ENCODE data around the gene STEAP3. TPM values are rescaled to one million over a fixed set of nuclear protein-coding genes. Genes with fewer than 3 reads are reported as not detected.

Gene STEAP3
- total RNA-seq, 2 donors from 2014 or later, result 0.10 to 0.13 TPM

DNA sequence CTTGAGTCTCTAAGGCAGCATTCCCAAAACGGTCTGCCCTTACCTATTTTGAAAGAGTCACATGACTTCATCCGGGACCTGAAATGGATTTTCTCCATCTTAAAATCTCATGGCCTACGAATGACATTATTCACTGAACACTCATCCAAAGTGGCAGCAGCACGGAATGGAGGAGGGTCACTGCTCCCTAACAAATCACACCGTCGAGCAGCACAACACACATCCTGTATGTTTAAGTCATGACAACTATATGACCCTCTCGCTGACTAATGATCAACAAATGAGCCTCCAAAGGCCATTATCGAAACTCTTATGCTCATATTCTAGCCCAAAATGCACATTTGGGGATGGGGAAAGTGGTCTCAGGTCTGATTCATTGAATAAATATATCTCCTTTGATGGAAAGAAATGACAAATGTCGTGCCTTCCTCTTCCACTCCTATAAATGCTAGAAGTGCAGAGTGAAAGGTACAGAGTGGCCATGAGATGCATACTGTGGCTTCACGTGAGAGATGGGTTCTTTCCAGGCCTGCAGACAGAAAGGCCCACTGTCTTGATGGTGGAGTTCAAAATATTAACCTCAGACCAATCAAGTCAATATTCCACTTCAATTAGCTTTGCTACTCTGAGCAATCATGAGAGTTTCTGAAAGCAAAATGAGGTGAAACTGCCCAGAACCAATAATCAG, 72.2 kb downstream of the STEAP3 start:
- H3K4me3 Mint-ChIP-seq, result no peak overlapping the region
- no peak overlapping the region for H3K27ac Mint-ChIP-seq
- peaks cover under 1% of the 10 kb centered on the region for H3K36me3 Mint-ChIP-seq (ENCODE audit: low read depth)
- H3K4me1 Mint-ChIP-seq, result no peaks in the 10 kb centered on the region
- ATAC-seq, result no peak
- no peaks in the 10 kb centered on the region for H3K27me3 Mint-ChIP-seq
- DNase-seq, result no peak
- no peaks in the 10 kb centered on the region for H3K9me3 ChIP-seq (ENCODE audit: control insufficient read depth, low read length, poor library complexity, severe bottlenecking)

DNA sequence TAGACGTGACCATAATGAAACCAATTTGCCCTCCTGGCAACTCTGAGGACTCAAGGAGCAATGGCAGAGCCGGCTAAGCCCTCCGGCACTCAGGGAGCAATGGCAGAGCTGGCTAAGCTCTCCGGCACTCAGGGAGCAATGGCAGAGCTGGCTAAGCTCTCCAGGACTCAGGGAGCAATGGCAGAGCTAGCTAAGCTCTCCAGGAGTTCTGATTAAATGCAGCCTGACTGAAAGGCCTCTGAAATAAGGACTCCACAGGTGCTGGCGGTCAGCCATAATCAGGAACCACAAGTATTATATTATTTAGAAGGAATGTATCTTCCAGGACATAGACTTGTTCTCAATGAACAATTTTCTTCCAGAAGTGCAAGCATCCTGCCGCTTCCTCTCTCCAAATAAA, 77.8 kb downstream of the STEAP3 start:
- ATAC-seq (no peak), DNase-seq (no peak)
- Mint-ChIP-seq H3K4me3 (no peak overlapping the region), H3K36me3 (ENCODE audit: low read depth) (peaks cover 6% of the 10 kb centered on the region), H3K27ac (no peak overlapping the region), H3K27me3 (no peaks in the 10 kb centered on the region), H3K4me1 (no peaks in the 10 kb centered on the region)
- no peaks in the 10 kb centered on the region for H3K9me3 ChIP-seq (ENCODE audit: control insufficient read depth, low read length, poor library complexity, severe bottlenecking)

DNA sequence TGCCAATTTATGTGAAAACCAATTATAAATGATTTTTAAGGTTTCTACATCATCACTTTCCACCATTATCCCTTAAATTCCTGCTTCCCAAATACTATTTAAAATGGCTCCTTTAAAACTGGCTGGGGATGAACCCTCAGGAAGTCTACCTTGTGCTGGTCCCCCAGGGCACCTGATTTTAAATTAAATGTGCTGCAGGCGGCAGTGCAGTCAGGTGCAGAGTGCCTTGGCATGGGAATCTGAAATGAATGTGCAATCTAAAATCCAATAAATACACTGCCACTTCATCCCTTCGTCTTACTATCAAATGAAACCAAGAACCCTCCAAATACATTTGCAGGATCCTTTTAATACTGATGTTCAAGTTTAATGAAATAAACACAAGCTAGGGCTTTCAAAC, 81.2 kb downstream of the STEAP3 start:
- ATAC-seq (no peak), DNase-seq (no peak)
- no peak overlapping the region for H3K27ac Mint-ChIP-seq
- H3K9me3 ChIP-seq (ENCODE audit: control insufficient read depth, low read length, poor library complexity, severe bottlenecking), result no peaks in the 10 kb centered on the region
- H3K36me3 Mint-ChIP-seq (ENCODE audit: low read depth), result peaks cover 6% of the 10 kb centered on the region
- no peaks in the 10 kb centered on the region for H3K4me1 Mint-ChIP-seq
- no peak overlapping the region for H3K4me3 Mint-ChIP-seq
- H3K27me3 Mint-ChIP-seq, result no peaks in the 10 kb centered on the region

DNA sequence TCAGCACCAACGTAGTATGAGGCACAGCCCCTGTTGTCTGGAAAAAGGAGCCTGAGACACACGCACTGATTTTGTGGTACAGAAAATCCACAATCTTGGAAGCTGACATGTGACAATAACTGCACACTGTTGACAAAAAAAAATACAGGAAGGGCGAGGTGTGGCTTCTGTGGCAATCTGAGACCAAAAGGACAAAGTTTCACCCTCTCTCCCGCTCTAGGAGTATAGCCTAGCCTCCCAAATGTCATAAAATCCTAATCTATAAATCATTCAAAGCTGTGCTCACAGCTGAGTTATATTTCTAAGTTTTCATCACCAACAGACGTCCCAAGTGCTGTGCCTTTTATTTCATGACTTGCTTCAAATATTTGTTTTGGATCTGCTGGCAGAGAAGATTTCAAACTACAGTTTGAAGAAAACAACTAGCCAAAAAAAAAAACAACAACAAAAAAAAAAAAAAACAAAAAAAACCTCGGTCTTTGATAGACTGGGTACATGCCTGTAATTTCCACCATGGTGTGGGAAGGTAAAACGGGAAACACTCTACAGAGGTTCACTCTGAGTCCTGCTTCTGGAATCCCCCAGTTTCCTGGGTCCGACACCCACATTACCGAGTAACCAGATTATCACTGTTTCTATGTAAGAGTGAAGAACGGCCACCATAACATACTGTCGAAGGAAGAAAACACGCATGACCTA, 82.0 kb downstream of the STEAP3 start:
- ATAC-seq, result no peak
- Mint-ChIP-seq H3K4me3 (no peak overlapping the region), H3K36me3 (ENCODE audit: low read depth) (peaks cover 6% of the 10 kb centered on the region), H3K27me3 (no peaks in the 10 kb centered on the region), H3K27ac (no peak overlapping the region), H3K4me1 (no peaks in the 10 kb centered on the region)
- no peaks in the 10 kb centered on the region for H3K9me3 ChIP-seq (ENCODE audit: control insufficient read depth, low read length, poor library complexity, severe bottlenecking)
- DNase-seq, result no peak

DNA sequence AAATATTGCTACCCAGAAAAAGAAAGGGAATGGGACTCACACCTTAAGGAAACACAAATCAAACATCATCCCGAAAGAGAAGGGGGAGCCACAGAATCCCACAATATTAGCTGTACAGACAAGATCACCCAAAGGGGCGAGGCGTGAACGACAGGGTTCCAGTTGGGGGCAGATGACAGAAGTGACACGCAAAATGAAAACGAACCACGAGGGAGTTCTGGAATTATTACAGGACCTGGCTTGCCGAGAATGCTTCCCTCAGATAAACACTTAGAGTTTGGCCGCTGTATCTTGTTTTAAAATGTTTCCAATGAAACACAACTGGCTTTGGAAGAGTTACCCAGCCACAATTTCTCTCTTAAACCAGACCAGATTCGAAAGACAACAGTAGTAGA, 82.6 kb downstream of the STEAP3 start:
- Mint-ChIP-seq H3K4me3 (no peak overlapping the region), H3K27me3 (no peaks in the 10 kb centered on the region), H3K27ac (no peak overlapping the region), H3K4me1 (no peaks in the 10 kb centered on the region), H3K36me3 (ENCODE audit: low read depth) (peaks cover 7% of the 10 kb centered on the region)
- H3K9me3 ChIP-seq (ENCODE audit: control insufficient read depth, low read length, poor library complexity, severe bottlenecking), result no peaks in the 10 kb centered on the region
- DNase-seq (no peak), ATAC-seq (no peak)

DNA sequence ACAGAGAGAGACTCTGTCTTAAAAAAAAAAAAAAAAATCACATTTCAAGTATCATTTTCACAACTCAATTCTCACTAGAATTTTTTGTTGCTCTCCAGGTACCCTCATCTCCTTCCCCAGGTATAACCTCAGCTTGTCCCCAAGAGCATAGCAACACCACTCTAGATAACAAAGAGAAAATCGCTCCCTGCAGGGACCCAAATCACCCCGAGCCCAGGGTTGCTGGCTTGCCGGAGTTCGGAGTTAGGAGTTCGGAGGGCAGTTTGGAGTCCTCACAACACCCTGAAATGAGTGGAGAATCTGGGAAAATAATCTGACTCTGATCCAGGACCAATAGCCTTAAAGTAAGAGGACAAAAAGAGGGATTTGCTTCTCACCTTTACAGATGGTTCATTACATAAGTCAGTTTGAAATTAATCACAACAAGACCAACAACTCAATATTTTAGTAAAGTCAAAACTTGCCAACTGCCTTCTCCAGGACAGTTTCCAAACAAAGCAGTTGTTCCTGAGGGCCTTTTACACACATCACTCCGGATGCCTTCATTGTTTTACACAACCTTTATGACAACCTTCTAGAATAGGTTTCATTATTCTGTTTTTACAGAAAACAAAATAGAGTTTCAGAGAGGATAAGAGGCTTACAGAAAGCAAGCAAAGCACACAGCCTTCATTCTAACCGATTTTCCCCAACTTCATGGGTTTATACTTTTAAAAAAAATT, 83.9 kb downstream of the STEAP3 start:
- DNase-seq, result no peak
- peaks cover 9% of the 10 kb centered on the region for H3K36me3 Mint-ChIP-seq (ENCODE audit: low read depth)
- H3K9me3 ChIP-seq (ENCODE audit: control insufficient read depth, low read length, poor library complexity, severe bottlenecking), result no peaks in the 10 kb centered on the region
- no peak overlapping the region for H3K27ac Mint-ChIP-seq
- H3K27me3 Mint-ChIP-seq, result no peaks in the 10 kb centered on the region
- no peaks in the 10 kb centered on the region for H3K4me1 Mint-ChIP-seq
- ATAC-seq, result no peak
- no peak overlapping the region for H3K4me3 Mint-ChIP-seq

DNA sequence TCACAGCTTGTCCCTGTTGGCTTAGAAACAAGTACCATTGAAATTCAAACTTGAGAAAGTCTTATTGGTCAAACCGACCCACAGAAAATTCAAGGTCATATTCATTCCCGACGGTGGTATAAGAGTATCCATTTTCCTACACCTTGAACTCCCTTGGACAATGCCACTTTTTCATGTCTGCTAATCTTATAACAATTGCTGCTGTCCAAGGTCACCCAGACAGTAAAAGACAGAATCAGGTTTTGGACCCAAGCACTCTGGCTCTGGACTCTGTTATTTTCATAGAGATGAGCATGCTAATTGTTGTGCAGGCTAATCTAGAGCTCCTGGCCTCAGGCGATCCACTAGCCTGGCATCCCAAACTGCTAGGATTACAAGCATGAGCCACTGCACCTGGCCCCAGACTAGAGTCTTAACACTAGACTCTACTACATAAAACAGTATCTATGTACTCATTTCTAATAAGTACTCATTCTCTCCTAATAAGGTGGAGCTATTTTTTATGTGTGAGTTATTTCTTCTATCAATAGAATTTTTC, 85.2 kb downstream of the STEAP3 start:
- no peaks in the 10 kb centered on the region for H3K9me3 ChIP-seq (ENCODE audit: control insufficient read depth, low read length, poor library complexity, severe bottlenecking)
- no peak for ATAC-seq
- no peak overlapping the region for H3K4me3 Mint-ChIP-seq
- no peaks in the 10 kb centered on the region for H3K27me3 Mint-ChIP-seq
- no peak overlapping the region for H3K27ac Mint-ChIP-seq
- no peaks in the 10 kb centered on the region for H3K4me1 Mint-ChIP-seq
- peaks cover 9% of the 10 kb centered on the region for H3K36me3 Mint-ChIP-seq (ENCODE audit: low read depth)
- DNase-seq, result no peak

DNA sequence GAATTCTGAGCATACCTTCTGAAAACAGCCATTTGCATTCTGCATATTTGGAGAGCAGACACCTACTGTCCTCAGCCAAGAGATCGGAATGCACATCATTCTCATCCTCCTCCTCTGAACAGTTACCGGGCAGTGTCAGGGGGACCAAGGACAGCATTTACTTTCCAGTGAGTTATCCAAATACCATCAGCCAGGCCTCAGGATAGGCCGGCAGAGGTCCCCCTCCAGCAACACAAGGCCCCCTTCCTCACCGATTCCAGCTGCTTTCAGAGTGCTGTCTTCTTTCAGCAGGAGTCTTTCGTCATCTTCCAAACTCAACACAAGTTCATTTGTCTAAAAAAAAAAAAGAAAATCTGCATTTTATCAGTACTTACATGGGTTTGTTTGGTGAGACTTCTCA, 87.7 kb downstream of the STEAP3 start:
- ATAC-seq (no peak), DNase-seq (no peak)
- H3K27me3 Mint-ChIP-seq, result no peaks in the 10 kb centered on the region
- H3K4me3 Mint-ChIP-seq, result no peak overlapping the region
- peaks cover 7% of the 10 kb centered on the region for H3K36me3 Mint-ChIP-seq (ENCODE audit: low read depth)
- H3K9me3 ChIP-seq (ENCODE audit: control insufficient read depth, low read length, poor library complexity, severe bottlenecking), result no peaks in the 10 kb centered on the region
- no peak overlapping the region for H3K27ac Mint-ChIP-seq
- no peaks in the 10 kb centered on the region for H3K4me1 Mint-ChIP-seq

DNA sequence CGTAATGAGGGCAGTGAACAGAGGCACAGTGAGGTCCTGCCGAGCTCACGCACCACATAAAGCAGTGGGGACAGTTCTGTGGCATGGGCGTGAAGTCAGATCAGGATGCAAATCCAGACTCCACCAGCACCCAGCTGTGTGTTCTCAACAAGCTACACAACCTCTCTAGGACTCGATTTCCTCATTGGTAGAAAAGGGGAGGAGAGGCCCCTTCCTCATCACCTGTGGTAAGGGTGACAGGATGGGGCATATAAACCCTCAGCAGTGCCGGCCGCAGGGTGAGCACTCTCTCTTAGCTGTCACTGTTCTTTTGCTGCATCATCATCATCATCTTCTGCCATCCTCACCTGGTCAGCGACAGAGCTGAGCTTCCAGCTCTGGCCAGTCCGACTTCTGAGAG, 88.2 kb downstream of the STEAP3 start:
- Mint-ChIP-seq H3K27me3 (no peaks in the 10 kb centered on the region), H3K4me3 (no peak overlapping the region), H3K27ac (no peak overlapping the region), H3K4me1 (no peaks in the 10 kb centered on the region), H3K36me3 (ENCODE audit: low read depth) (peaks cover 7% of the 10 kb centered on the region)
- DNase-seq (no peak), ATAC-seq (no peak)
- H3K9me3 ChIP-seq (ENCODE audit: control insufficient read depth, low read length, poor library complexity, severe bottlenecking), result no peaks in the 10 kb centered on the region

Other genes with a start within 250 kb of the STEAP3 start
- gene C1QL2, start 65.1 kb upstream of the STEAP3 start, total RNA-seq, result not detected
- gene C2orf76, start 143.0 kb downstream of the STEAP3 start, total RNA-seq, result 1 to 10 TPM; 7.2 to 9.0 TPM
- 10 to 100 TPM; 39.3 to 43.0 TPM for gene DBI, start 143.1 kb downstream of the STEAP3 start, total RNA-seq
- not detected for gene TMEM37, start 208.0 kb downstream of the STEAP3 start, total RNA-seq

Data from T-helper 17 cell (primary cell).